GDM1 (cell line): Measurements from ENCODE around the gene GRPEL2.

ENCODE experiments used
- DNase-seq: peaks from one replicate; lab custom pipeline; 2025; lab: John Stamatoyannopoulos, UW

GRPEL2 gene, protein sequence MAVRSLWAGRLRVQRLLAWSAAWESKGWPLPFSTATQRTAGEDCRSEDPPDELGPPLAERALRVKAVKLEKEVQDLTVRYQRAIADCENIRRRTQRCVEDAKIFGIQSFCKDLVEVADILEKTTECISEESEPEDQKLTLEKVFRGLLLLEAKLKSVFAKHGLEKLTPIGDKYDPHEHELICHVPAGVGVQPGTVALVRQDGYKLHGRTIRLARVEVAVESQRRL

DNA sequence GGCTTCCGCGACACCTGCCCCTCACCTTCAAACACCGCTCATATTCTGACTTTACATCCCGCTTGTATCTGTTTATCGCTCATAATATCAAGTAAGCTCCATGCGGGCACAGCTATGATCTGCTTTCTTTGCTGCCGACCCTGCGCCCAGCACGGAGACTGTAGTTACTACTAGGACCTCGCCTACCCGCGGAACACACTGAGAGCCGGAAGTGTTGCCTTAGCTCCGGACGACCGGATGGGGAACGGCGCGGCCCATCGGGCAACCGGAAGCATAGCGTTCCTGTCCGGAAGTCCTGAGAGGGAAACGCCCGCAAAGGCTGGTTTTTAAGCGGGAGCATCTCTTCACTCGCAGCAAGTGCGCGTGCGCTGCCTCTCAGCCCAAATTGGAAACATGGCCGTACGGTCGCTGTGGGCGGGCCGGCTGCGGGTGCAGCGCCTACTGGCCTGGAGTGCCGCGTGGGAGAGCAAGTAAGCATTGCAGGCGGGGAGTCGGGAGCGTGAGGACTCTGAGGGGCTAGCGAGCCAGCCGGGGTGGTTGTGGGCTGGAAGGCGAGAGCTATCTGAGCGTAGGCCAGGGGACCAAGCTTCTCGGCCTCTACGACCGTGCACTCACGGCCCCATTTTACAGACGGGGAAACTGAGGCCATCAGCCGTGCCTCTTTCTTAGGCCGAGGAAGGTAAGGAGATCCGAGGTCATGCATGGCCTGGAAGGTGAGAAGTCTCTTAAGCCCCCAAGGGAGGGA is at the start of gene GRPEL2:
Gene GRPEL2, plus strand, starts transcription at position 353 of the 745 bp plus-strand sequence. Its CDS starts 41 bp downstream, at position 394.
- DNase-seq = peak; percentile 89

DNA sequence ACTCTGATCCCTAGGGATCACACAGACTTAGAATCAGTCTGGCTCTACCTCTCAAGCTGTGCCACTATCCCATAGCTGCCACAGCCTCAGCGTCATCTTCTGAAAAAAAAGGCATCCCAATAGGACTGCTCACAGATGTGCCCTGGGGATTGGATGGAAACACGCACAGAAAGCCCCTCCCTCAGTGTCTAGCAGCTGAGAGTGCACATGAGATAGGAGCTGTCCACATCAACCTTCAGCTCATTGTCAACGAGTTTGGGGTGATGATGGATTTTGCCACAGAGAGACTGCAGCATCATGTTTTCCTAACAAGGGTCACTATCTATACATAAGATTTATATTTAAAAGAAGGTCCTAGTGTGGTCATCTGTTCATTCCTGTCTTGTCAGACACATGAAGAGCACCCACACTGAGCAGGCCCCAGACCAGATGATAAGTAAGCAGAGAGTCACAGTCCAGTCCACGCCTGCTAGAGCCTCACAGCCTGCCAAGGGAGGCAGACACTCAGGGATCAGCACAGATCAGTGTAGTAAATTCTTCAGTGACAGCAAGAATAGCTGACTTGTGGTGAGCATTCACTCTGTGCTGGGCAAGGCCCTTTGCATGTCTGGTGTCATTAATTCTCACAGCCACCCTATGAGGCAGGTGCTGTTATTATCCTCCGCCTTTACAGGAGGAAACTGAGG is 47.8 kb upstream of the GRPEL2 start:
- no peak for DNase-seq

- DNase-seq = no peak
Measured at GRCh38 chr5:149298163-149298562, 47.1 kb upstream of the GRPEL2 start.

- peak; percentile 23 for DNase-seq
Measured at GRCh38 chr5:149298842-149299404, 46.4 kb upstream of the GRPEL2 start.

DNA sequence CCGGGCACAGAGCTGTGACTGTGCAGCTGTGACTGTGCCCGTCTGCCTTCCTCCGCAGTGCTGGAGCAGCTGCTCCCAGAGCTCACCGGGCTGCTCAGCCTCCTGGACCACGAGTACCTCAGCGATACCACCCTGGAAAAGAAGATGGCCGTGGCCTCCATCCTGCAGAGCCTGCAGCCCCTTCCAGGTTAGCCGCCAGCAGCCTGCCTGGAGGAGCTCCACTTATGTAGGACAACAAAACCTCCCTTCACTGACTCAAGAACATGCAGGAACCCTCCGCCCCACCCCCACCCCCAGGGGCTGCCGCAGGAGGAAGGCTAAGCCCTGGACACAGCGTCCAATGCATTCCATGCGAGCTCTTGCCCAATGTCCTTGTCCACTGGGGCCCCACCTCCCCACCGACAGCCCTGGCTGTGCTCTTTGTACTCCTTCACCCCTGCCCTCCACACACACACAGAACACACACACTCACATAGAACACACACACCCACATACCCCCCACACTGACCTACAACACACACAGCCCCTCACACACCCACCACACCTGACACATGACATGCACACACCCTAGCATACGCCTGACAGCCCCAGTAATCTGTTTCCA is 45.7 kb upstream of the GRPEL2 start:
- DNase-seq = no peak

DNA sequence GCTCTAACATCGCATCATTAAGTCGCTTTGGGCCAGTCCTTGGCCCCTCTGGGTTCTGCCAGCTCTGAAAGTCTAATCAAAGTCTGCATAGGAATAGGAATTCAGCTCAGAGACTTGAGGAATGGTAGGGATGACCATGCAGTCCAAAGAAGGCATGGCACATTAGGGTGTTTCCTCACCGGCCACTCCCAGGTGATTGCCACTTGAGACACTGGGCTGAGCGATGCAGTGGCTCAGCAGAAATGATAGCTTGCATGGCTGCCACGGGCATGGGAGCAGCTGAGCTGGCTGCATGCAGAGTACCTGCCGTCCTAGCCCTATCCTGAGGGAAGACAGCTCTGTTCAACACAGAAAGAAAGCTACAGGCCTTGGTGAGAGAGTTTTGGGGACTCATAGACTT is 44.9 kb upstream of the GRPEL2 start:
- DNase-seq = no peak

- DNase-seq = no peak
Measured at GRCh38 chr5:149301049-149301743, 44.1 kb upstream of the GRPEL2 start.

DNA sequence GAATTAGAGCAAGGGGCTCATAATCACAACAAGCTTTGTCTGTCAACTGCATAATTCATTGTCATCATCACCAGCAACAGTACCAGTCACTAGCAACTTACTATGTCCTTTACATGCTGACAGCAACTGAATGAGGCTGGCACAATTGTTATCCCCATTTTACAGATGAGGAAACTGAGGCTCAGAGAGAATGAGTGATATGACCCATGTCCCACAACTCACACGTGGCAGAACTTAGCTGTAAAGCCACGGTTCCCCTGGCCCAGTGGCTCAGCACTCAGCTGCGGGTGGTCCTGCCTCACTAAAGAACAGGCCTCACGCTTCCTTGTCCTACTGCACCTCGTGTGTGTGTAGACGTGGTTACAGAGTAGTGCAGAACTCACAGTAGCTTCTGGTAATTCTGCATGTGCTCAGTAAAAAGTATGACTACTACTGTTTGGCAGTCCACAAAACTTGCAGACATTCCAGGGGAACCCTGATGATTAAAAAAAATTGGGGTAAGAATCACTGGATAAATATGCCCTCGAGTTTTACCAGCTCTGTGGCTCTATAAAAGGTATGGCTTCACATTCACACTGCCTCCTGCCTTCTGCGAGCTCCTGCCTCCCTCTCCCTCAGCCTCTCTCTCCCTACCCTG is 43.4 kb upstream of the GRPEL2 start:
- DNase-seq = no peak

DNA sequence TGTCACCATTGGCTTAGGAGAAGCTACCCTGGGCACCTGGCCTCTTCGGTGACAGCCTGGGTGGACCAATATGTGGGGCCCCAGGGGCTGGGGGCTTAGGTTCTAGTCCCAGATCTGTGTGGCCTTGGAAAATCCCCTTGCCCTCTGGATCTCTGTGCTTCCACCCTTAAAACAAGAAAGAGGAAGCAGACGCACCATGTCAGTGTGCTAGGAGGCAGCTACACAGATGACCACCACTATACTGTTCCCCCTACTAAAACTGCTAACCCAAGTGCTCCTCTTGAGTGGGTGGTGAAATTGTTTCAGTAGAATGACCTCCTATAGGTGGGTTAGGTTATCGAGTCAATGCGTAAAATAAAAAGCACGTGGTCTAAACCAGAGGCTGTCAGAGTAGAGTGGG is 42.7 kb upstream of the GRPEL2 start:
- no peak for DNase-seq

DNA sequence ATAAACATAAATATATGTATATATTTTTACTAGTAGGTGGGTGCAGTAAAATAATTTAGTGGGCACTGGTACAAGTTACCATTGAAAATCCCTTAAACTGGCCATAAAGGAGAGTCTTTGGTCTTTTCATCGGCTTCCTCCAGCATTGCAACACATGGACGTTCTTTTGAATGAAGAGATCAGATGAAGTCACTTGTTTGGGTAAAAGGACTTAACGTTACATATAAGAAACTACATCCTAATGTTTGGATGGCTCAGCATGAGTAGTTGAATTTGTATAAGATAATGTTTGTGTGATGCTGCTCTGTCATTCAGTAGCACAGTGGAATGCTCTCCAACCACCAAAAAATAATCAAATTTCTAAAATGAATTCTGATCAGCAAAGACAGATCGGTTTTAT is 42.1 kb upstream of the GRPEL2 start:
- DNase-seq = no peak

GRCh38 chr5:149304195-149305078 is 40.9 kb upstream of the GRPEL2 start:
- DNase-seq = no peak

DNA sequence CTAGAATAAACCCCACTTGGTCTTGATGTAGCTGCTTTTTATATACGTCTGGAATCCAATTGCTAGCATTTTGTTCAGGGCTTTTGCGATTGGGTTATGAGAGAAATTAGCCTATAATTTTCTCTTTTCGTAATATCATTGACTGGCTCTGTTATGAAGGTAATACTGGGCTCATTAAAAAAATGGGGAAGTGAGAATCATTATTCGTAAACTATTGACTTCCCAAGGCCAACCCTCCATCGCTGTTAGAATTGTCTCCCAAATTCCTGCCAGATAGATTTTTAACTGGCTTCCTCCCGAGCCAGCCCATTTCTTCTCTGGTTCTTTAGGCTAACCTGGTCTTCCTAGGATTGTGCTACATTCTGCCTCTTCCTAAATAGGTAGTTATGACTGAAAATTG is 35.9 kb upstream of the GRPEL2 start:
- DNase-seq = no peak

GRCh38 chr5:149310488-149310887 is 34.8 kb upstream of the GRPEL2 start:
- no peak for DNase-seq

DNA sequence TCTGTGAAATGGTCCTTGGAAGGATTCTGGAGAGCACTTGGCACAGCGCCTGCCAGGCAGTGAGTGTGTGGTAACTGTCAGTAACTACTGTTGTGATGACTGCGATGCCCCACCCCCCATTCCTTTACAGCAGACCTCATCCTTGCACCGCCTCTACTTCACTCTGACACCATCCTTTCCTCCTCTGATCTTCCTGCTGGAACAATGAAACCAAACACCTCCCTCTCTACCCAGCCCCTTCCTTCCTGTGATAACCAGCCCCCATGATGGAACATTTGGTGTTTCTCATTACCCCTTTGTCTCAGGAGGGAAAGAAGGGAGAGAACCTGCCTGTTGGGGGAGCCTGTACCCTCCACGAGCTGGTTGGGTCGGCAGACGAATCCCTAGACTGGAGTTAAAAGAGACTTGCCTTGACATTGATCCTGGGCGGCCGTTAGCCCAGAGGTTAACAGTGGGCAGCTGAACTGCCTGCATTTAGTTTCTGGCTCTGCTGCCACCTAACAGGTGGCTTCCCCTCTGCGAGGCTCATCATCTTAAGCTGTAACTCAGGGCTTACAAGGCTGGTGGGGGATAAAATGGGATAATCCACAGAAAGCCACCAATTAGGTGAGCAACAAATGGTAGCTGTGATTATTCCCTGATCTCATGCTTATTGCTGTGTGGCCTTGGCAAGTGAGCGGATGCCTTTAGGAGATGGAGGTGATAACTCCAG is 34.2 kb upstream of the GRPEL2 start:
- no peak for DNase-seq

DNA sequence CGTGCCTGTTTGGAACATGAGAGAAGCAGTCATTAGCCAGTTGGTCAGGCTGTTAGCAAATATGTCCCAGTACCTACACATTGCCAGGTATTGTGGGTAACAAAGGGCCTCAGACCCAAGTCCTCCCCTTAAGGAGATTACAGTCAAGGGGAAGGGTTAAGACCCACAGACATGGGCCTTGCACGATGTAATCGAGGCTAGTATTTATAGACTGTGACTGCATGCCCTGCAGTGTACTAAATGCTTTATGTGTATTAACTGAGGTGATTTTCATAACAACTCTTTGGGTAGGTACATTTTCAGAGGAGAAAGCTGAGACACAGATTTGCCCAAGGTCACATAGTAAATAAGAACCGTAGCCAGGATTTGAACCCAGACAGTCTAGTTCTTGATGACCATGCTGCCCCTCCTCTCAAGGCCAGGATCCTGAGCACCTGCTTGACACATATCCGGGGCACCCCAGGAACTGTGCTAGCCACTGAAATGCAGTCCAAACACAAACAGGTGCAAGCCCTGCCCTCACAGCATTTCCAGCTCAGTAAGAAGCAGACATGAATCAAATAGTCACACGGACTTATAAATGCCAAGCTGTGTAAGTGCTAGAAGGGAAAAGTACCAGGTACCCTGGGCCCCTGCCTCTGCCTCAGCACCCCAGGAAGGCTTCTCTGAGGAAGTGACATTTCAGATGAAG is 32.0 kb upstream of the GRPEL2 start:
- no peak for DNase-seq

DNA sequence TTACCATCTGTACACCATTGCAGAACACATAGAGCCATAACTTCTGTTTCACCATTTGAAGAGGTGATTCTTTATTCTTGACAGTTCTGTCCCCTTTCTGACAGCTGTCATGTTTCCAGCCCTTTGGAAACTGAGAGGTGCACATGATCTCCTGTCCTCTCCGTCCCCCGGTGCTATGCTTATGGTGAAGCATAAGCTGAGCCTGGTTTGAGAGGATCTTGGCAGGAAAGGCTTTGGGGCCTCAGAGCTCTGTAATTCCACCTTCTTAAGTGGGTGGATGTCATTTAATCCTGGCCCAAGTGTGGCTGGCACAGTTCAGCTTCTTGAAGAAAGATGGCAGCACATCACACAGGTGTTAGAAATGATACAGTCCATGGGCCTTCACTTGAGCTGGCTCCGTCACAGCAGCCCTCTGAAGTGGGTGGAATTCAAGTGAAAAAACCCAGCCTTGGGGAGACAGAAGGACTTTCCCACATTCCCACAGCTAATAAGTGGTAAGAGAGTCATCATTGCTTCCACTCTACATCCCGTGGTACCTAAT is 30.7 kb upstream of the GRPEL2 start:
- DNase-seq = no peak

DNA sequence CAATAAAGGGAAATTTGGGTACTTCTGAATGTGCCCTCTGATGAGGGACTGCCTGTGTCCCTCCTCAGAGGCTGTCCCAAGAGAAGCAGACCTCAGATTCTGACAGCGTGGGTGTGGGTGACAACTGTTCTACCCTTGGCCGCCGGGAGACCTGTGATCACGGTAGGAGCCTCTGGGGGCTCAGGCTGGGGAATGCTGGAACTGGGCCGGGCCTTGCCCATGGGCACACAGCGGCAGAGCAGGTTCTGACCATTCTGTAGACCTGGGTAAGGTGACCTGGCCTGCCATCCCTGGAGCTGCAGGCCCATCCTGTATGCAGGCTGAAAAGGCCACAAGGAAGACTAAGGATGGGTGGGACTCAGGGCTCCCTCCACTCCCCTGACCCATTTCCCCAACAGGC is 29.5 kb upstream of the GRPEL2 start:
- no peak for DNase-seq

- no peak for DNase-seq
Measured at GRCh38 chr5:149317281-149318048, 27.8 kb upstream of the GRPEL2 start.
